ENCODE measurements around the gene DEFB124.
"Not testable (repeated sequence)": the region's sequence is repeated elsewhere in the genome, so short reads cannot be mapped to it uniquely, and the experiment has no call there.

Gene DEFB124, protein sequence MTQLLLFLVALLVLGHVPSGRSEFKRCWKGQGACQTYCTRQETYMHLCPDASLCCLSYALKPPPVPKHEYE

DNA sequence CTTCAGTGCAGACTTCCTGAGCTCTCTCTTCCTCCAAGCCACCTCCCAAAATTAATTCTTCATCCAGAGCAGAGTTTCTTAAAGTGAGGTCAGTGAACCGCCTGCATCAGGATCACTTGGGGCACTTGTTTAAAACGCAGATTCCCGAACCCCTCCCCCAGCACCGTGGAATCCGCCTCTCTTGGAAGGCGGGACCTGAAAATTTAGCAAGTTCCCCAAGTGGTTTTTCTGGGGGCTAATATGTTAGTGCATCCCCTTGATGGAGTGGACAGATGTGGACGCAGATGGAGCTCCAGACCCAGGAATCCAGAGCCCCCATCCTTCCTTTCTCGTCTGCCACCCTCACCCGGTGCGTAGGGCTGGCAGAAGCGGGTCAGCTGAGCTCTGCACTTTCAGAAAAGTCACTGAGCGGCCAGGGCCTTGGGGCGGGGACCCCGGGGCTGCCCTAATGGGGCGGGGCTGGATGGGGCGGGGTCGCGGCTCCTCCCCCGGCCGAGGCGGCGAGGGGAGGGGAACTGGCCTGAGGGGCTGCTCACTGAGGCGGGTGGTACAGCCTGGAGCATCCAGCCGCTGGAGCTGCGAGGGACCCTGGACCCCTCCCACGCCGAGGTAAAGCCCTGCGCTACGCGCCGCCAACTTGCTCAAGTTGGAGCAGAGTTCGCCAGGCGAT lies at the start of gene DEFB124, which contains the start of gene REM1:
Gene DEFB124 (minus strand): TSS at position 370 of the 670 bp plus-strand sequence. CDS start 2,114 bp downstream, outside the sequence.
Gene REM1 (plus strand): TSS at position 531 of the 670 bp plus-strand sequence. CDS start 1,158 bp downstream, outside the sequence.
- DNase-seq = no peak

DNA sequence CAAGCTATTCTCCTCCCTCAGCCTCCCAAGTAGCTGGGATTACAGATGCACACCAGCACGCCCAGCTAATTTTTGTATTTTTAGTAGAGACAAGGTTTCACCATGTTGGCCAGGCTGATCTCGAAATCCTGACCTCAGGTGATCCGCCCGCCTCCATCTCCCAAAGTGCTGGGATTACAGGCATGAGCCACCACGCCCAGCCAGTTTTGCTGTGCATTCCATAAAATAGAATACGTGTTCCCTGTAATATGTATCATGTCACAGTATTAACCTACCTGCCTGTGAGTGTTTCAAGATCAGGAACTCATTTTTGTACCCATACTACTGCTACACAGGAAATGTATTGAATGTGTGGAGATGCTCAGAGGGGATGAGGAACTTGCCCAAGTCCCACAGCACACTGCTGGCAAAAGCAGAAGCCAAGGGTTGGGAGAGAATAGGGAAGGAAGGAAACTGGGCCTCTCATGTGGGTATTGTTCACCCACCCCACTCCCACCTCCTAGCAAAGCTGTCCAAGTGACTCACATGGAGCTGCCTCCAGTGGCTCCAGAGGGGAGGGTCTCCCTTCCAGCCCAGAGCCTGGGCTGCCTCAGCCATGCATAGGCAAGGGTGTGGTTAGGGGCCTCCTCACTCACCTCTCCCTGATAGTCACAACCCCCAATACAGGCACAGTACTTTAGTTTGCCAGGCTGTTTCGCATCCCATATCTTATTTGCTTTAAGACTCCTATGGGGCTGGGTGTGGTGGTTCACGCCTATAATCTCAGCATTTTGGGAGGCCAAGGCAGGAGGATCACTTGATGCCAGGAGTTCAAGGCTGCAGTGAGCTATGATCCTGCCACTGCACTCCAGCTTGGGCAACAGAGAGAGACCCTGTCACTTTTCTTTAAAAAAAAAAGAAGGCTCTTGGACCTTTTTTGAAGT lies 48.7 kb upstream of the DEFB124 start:
- DNase-seq = peak; percentile 74

DNA sequence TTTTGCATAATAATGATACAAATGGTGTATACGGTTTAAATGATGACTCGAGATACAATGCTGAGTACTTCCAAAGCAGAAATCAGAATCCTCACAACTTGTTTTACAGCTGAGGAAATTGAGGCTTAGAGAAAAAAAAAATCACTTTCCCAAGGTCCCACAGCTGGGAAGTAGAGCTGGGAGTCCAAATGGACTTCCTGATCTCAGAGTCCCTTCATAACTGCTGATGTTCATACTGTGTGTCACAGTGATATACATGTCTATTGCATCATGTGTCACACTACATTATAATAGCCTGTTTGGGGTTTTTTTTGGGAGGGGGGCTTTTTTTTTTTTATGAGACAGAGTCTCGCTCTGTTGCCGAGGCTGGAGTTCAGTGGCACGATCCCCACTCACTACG lies 47.8 kb upstream of the DEFB124 start:
- DNase-seq = no peak

DNA sequence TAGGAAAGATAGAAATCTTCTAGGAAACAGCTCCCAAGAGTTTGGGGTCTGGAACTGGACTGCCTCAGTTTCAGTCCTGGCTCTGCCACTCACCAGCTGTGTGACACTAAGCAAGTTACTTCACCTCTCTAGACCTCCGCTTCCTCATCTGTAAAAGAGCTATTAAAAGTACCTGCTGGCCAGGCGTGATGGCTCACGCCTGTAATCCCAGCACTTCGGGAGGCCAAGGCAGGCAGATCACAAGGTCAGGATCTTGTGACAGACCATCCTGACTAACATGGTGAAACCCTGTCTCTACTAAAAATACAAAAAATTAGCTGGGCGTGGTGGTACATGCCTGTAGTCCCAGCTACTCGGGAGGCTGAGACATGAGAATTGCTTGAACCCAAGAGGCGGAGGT lies 46.3 kb upstream of the DEFB124 start:
- not testable (repeated sequence) for DNase-seq

DNA sequence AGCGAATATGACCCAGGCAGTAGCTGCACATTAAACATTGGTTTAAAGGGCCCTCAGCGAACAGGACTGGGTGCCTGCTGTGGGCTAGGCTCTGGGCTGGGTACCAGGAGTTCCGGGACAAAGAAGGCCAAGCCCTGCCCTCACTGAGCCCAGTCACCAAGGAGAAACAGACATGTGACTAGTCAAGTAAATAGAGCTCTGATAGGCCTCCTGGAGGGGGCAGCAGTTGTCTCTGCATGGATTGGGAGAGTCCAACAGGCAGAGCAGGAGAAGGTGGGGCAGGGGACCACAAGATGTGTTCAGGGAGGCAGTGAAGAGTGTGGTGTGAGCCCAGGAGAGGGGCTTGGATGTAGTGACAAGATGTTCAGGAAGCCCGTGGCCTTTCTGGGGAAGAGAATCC lies 42.4 kb upstream of the DEFB124 start:
- DNase-seq = peak; percentile 59

DNA sequence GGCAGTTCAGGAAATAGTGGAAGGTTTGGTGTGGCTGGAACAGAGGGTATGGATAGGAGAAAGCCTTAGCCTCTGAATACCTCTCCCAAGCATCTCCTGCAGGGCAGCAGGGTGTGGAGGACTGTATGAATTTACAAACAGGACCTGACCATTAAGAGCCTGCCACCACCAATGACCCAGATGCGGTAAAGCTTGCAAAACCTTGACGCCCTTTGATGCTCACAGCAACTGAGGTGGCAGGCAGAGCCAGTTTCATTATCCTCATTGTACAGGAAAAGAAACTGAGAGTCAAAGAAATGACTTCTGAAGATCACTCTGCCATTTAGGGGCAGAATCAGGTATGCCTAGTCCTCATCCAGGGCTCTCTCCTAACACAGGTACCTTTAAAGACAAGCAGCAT lies 41.7 kb upstream of the DEFB124 start:
- no peak for DNase-seq

DNA sequence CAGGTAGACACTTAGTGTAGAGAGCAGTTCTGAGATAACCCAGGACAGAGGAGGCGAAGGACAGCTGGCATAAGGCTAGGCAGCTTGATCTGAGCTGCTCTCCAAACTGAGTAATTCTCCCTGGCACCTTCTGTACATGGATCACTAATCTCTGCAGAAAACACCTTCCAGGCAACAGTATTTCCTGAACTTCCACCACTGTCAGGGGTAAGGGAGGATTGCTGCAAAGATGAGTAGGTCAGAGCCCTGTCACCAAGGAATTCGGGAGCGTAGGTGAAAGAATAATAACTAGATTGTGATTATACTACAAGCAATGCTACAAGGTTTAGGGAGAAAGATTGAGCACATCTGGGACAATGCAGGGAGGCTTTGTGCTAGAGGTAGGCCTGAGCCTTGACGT lies 41.2 kb upstream of the DEFB124 start:
- DNase-seq = no peak

DNA sequence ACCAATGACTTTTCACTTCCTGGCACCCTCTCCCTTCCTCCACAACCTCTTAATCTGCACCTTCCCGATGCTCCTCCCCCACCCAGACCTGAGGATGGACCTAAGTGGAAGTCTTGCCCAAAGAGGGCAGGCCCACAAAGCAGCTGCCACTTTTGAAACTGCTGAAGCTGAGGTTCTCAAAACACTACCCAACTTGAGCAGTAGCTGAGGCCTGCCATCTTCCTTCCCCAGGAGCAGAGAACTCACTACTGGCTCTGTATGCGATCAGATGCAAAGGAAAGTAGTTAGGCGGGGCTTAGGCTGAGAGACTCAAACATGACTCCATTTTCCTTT lies 40.8 kb upstream of the DEFB124 start:
- no peak for DNase-seq

DNA sequence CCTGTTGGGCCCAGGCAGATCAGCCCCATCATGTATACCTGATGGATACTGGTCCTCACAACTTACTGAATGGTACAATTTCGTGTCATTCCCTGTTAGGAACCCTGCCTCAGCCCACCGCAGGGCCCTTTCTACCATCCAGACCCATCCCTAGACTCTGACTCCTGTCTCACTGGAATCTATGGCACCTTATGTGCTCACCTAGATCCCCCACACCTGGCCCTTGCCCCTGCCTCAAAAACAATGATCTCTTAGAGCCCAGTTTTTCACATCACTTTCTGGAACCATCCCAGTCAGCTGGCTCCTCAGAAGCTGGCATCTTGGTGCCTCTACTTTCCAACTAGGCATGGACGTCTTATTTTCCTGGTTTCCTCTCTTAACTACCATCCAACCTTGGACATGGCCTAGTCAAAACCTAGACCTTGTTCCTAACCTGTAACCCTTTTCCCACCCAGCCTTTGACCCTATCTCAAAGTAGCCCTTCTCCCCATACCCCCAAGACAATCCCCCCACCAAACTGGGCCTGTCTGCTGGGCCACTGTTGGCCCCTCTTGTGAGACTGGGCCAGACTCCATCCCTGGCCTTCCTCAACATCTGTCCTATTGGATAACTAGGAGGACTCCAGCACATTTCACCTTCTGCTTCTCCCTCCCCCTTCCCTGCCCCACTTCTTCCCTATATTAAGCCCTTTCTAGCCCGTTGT lies 40.3 kb upstream of the DEFB124 start:
- DNase-seq = no peak

DNA sequence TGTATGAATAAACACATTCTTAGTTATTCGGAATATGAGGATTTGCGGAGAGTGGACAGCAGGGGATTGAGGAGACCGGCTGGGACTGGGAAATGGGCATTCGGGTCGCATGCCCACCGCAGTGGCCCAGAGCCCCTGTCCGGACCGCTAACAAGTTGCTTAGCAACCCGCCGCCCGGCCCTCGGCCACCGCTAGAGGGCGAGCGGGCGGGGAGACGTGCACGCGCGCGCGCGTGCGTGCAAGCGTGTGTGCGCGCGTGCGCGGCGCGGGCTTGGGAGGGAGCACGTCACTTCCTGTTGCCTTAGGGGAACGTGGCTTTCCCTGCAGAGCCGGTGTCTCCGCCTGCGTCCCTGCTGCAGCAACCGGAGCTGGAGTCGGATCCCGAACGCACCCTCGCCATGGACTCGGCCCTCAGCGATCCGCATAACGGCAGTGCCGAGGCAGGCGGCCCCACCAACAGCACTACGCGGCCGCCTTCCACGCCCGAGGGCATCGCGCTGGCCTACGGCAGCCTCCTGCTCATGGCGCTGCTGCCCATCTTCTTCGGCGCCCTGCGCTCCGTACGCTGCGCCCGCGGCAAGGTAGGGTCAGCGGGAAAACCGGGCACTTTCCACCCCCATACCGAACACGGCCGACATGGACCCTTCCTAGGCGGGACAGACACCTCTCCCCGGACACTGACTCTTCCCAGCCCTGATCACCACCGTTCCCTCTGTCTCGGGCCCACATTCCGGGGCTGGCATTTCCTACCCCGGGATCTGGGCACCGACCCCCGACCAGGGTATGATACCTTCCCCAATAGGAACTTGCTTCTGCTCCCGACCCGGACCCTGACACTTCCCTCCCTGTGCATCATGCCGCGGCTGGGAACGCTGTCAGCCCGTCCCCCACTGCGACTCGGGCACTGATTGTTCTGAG lies 39.5 kb upstream of the DEFB124 start, which contains the start of gene HM13:
Gene HM13 (plus strand): TSS at position 289 of the 918 bp plus-strand sequence. CDS start 110 bp downstream, at position 399.
- peak; percentile 89 for DNase-seq

DNA sequence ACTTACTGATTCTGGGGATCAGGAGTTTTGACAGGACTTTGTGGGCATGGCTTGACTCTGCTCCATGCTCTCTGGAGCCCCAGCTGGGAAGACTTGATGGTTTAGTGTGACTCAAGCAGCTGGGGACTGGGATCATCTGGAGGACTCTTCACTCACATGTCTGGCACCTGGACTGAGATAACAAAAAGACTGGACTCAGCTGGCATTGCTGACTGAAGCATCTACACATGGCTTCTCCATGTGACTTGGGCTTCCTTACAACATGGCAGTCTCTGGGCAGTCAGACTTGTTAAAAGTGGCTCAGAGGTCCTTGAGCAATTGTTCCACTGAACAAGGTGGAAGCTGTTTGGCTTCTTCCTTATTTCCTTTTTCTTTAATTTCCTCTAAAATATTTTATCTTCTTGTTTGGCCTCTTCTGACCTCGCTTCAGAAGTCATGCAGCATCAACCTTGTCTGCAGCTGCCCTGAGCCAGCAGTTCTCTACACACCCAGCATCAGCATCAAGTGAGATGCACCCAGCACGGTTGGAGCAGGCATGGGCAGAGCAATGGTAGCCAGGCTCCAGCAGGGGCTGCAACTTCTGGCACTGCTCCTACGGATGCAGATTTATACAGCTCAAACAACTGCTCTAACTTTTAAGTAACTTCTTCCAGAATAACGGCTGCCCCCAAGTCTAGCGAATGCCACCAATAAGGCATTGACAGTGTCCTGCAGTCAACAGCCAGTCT lies 33.8 kb upstream of the DEFB124 start:
- no peak for DNase-seq

DNA sequence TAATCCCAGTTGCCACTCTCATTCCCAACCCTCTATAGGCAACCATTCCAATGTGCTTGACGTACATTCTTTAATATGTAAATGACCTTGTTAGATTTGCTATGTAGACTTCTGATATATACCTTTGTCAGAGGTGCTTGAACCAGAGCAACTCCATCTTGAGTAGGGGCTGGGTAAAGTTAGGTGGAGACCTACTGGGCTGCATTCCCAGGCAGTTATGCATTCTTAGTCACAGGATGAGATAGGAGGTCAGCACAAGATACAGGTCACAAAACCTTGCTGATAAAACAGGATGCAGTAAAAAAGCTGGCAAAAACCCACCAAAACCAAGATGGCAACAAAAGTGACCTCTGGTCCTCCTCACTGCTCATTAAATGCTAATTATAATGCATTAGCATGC lies 31.0 kb upstream of the DEFB124 start:
- no peak for DNase-seq

DNA sequence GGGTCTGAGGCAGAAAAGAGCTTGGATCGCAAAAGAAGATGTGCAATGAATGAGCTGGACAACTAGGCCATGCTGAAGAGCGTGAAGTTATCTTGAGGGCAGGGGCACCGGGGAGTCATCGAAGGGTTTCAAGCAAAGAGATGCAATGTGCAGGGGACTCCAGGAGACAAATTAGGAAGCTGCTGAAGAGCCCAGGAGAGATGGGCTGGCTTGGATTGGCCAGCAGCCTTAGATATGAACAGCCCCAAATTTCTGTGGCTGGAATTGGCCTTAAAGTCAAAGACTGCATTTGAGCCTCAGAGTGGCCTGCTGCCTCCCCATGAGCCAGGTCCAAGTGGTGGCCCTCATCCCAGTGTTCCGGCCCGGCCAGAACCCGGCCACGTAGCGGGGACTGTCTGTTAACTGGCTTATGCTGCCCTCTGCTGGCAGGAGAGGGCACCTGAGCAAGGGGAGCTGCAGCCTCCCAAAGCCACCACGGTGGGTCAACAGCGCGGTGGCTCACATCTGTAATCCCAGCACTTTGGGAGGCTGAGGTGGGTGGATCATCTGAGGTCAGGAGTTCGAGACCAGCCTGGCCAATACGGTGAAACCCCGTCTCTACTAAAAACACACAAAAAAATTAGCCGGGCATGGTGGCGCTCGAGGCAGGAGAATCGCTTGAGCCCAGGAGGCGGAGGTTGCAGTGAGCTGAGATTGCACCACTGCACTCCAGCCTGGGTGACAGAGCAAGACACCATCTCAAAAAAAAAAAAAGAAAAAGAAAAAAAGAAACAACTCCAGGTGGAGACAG lies 28.2 kb upstream of the DEFB124 start:
- DNase-seq = peak; percentile 75

DNA sequence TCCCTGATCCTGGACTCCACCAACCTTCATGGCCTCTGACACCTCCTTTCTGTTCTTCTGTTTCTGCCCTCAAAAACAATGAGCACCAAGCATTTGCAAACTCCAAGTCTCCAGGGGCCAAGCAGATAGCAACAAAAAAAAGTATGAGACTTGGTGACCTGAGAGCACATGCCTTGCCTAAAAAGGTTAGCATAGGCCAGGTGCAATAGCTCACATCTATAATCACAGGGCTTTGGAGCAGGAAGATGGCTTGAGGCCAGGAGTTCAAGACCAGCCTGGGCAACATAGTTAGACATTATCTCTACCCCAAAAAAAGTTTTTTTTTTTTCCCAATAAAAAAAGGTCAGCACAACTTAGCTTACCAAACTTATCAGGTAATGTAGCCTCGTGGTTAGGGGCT lies 25.6 kb upstream of the DEFB124 start:
- DNase-seq = no peak

DNA sequence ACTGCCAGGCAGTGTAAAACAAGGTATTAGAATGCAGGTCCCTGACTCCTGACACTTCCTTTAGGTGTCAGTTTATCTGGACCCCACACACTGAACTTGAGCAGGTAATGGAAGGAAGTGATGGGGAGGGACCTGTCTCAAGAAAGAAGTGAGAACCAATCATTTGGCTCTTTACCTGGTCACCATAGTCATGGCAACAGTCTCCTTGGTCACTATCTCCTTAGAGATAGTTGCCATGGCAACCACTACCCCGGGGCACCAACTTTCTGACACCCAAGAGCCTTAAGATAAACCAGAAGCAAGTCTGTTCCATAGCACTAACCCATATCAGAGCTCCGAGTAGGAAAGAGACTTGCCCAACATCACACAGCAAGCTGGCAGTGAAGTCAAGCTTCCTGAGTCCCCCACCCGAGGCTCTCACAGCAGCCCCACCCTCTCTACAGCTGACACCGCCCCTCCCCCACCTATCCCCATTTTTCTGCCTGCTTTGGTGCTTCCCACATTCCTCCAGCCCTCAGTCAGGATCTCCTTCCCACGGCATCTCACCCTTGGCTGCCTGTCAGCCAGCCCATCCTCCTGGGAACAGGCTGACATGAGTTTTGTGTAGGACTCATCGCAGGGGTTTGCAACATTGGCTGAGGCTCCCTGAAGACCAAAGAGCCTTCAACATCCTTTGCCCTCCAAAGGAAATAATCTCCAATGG lies 23.1 kb upstream of the DEFB124 start:
- DNase-seq = peak; percentile 92

DNA sequence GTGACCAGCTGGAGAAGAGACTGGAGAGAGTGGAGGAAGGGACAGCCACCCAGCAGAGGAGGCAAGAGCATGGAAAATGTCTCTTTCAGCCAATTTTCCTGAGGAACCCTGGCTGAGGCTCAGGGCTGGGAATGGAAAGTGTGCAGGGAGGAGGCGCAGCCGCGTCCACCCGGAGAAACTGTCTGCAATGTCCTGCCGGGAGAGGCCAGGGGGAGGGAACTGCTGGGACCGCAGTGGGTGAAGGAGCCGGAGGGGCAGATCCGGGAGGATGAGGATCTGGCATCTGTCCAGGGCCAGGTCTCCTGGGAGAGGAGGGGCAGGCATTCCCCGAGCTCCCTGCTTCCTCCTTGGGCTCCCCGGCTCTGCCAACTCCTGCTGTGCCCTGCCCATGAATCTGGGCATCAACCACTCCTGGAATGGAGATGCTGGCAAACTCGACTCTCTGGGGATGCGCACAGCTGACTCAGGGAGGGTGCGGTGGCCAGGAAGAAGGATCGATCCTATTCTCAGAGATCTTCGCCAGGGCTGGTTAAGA lies 21.9 kb upstream of the DEFB124 start:
- peak; percentile 35 for DNase-seq

DNA sequence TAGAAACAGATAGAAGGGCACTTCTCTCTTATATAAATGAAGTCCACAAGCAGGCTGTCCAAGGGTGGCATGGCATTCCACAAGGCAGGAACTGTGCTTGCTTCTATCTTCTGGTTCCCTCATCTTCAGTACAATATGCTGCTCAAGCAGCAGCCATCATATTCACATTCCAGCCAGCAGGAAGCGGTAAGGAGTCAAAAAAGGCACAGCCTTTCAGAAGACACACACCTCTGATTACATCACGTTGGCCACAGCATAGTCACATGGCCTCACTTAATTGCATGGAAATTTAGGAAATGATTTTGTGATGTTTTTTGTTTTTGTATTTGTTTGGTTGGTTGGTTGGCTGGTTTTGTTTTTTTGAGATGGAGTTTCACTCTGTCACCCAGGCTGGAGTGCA lies 19.2 kb upstream of the DEFB124 start:
- DNase-seq = peak; percentile 57

DNA sequence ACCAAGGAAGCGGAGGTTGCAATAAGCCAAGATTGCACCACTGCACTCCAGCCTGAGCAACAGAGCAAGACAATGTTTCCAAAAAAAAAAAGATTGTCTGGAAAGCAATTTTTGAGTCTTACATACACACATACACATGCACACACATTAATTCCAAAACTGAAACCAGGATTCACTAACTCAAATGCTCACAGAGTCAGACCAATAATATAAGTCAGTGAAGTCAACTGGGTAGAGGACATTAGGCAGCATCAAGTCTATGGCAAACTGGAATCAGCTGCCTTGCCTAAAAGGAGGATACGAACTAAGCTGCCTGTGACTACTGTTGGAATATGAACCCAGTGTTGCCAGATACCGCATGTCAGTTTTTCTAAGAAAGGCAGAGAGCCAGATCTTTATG lies 15.8 kb upstream of the DEFB124 start:
- no peak for DNase-seq

DNA sequence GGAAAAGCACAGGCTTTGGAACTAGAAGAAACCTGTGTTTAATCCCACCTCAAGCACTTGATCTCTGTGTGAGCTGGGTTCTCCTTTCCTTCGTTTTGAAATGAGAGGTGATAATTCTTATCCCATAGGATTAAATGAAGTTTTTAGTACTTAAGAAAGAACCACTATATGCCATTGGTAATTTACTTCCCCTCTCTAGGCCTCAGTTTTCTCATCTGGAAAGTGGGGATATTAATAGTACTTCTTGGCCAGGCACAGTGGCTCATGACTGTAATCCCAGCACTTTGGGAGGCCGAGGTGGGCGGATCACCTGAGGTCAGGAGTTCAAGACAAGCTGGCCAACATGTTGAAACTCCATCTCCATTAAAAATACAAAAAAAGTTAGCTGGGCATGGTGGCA lies 14.2 kb upstream of the DEFB124 start:
- DNase-seq = no peak

DNA sequence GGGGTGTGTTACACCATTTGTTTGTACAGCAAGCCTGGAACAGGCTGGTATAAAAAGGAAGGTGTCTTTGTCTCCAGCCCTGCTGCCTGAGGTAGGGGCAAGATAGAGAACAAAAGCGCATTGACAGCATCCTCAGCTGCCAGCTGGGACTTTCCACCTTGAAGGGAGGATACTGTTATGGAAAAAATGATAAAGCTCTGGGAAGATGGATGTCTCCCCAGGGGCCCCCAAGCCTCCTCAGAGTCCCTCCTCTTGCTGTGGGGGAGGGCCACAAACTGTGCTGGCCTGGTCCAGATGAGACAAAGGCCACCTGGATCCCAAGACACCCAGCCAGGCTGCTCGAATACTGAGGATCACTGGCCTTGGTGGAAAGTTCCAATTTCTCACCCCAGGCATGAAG lies 13.2 kb upstream of the DEFB124 start:
- no peak for DNase-seq

Data from fibroblast of skin of right biceps (primary cell).